K562 (cell line): ENCODE measurements around the gene CTNNBL1. TPM values are rescaled to one million over a fixed set of nuclear protein-coding genes. Genes with fewer than 3 reads are reported as not detected.

Source experiments
- ATAC-seq: fragments of 200-7000 bp; cut with Tn5 transposase; 3 replicates; pipeline ENCODE4 v1.9.1; 2020; ENCODE audit warnings: moderate library complexity
- BruUV-seq: library from RNA; stranded (reverse); fragments of 400-500 nt; replicated peaks from 2 replicates; lab custom pipeline; 2021; lab: Mats Ljungman, UMichigan
- CTCF ChIA-PET: fragments of 300-600 bp; formaldehyde crosslinking; extraction: SDS; loops from one replicate; lab custom pipeline; 2021; ENCODE audit warnings: low intra/inter-chr PET ratio; lab: Yijun Ruan, JAX
- POLR2A ChIA-PET: fragments of 300-600, 350-650 bp; sonication (Branson Sonifier 250); formaldehyde crosslinking; extraction: SDS; loops from one replicate; lab custom pipeline; 2021; ENCODE audit warnings: antibody characterized with exemption, inconsistent platforms; lab: Yijun Ruan, JAX
- DNase-seq, 4 experiments: peaks; one replicate each; pipeline versions ENCODE4 v3.0.0 to v3.0.0-alpha.2; 2011 to 2018; ENCODE audit warnings: low spot score in 3 of 4, mixed read lengths in 3 of 4; ENCODE audit errors: extremely low read depth in 1 of 4
- FAIRE-seq: peaks from 2 replicates; lab custom pipeline; 2011; peaks lifted over from hg19 to GRCh38; lab: Jason Lieb, UNC
- H2AFZ ChIP-seq: 2 replicates; pipeline ENCODE4 v1.6.0; 2011; ENCODE audit warnings: low read depth, low read length, control low read depth, inconsistent platforms
- H3K27ac ChIP-seq: fragments of 200-600 bp; 3 replicates; pipeline ENCODE4 v1.8.0; 2011; ENCODE audit warnings: low read depth, mild to moderate bottlenecking, control low read depth, inconsistent platforms, low read length, moderate library complexity, mixed read lengths; ENCODE audit errors: extremely low read depth
- H3K27me3 ChIP-seq, 2 experiments: fragments of 300-600 bp in 1 of 2; 2 replicates in 1 of 2; 3 replicates in 1 of 2; pipeline versions ENCODE4 v1.6.0 to v1.8.0; 2011; ENCODE audit warnings: inconsistent platforms in 2 of 2, low read length in 2 of 2, mild to moderate bottlenecking in 1 of 2, mixed read lengths in 1 of 2, moderate library complexity in 1 of 2; ENCODE audit not compliant: control insufficient read depth in 2 of 2, insufficient read depth in 2 of 2
- H3K36me3 ChIP-seq: fragments of 300-600 bp; 3 replicates; pipeline ENCODE4 v1.8.0; 2011; ENCODE audit warnings: mild to moderate bottlenecking, low read length, inconsistent platforms; ENCODE audit not compliant: control insufficient read depth, insufficient read depth
- H3K4me1 ChIP-seq, 2 experiments: fragments of 200-600 bp in 1 of 2; replicated peaks in 1 of 2; 2 replicates in 1 of 2; 3 replicates in 1 of 2; pipeline versions ENCODE4 v1.5.1 to v1.8.0; 2011; ENCODE audit warnings: inconsistent platforms in 2 of 2, low read length in 2 of 2, mild to moderate bottlenecking in 1 of 2, mixed read lengths in 1 of 2, moderate library complexity in 1 of 2; ENCODE audit not compliant: control insufficient read depth in 2 of 2, insufficient read depth in 2 of 2
- H3K4me2 ChIP-seq: 2 replicates; pipeline ENCODE4 v1.6.1; 2011; ENCODE audit warnings: low read length, control low read depth, inconsistent platforms, mixed read lengths; ENCODE audit not compliant: insufficient read depth
- H3K4me3 ChIP-seq: fragments of 200-600 bp; sonication (generic), shearing (Covaris generic); 2 replicates; pipeline ENCODE4 v1.5.1; 2016; ENCODE audit warnings: control low read depth, inconsistent platforms
- H3K79me2 ChIP-seq: fragments of 200-600 bp; 3 replicates; pipeline ENCODE4 v1.8.0; 2011; ENCODE audit warnings: low read length, inconsistent platforms; ENCODE audit not compliant: control insufficient read depth, insufficient read depth
- H3K9ac ChIP-seq, 2 experiments: 2 replicates each; pipeline versions ENCODE4 v1.6.0 to v1.6.1; 2011; ENCODE audit warnings: low read depth in 2 of 2, low read length in 2 of 2, control low read depth in 1 of 2, inconsistent platforms in 1 of 2, mild to moderate bottlenecking in 1 of 2, mixed read lengths in 1 of 2; ENCODE audit not compliant: insufficient read depth in 1 of 2
- H3K9me1 ChIP-seq: one replicate; pipeline ENCODE4 v1.6.0; 2011; ENCODE audit warnings: inconsistent platforms, mild to moderate bottlenecking, low read length, moderate library complexity; ENCODE audit not compliant: control insufficient read depth, insufficient read depth
- H3K9me3 ChIP-seq: replicated peaks from 2 replicates; pipeline ENCODE4 v1.5.1; 2011; ENCODE audit warnings: low read depth, low read length, inconsistent platforms; ENCODE audit not compliant: control insufficient read depth, insufficient read depth
- H4K20me1 ChIP-seq: replicated peaks from 2 replicates; pipeline ENCODE4 v1.6.1; 2011; ENCODE audit warnings: low read length, inconsistent platforms, mixed read lengths; ENCODE audit not compliant: control insufficient read depth, insufficient read depth
- BDP1 ChIP-seq: IDR thresholded peaks from 3 replicates; pipeline ENCODE4 v1.6.1; 2011; ENCODE audit not compliant: insufficient read length, insufficient read depth
- CLOCK ChIP-seq: fragments of 250-450 bp; sonication (Bioruptor Pico); IDR thresholded peaks from 2 replicates; pipeline ENCODE4 v1.4.0; 2020; ENCODE audit warnings: mild to moderate bottlenecking, moderate library complexity, borderline replicate concordance
- CXXC5 ChIP-seq: fragments of 250-450 bp; sonication (Bioruptor Pico); IDR thresholded peaks from 2 replicates; pipeline ENCODE4 v1.8.0; 2022; ENCODE audit warnings: inconsistent platforms, mild to moderate bottlenecking, moderate library complexity
- ELK1 ChIP-seq: sonication (generic); formaldehyde crosslinking; IDR thresholded peaks from 2 replicates; pipeline ENCODE4 v1.8.1; 2022; ENCODE audit warnings: missing genetic modification reagents
- GTF2E2 ChIP-seq: fragments of 200-800 bp; sonication (Bioruptor generic); IDR thresholded peaks from 2 replicates; pipeline ENCODE4 v1.6.1; 2016; ENCODE audit warnings: missing genetic modification characterization, missing compliant biosample characterization
- NELFE ChIP-seq: IDR thresholded peaks from 2 replicates; pipeline ENCODE4 v1.6.1; 2011; ENCODE audit warnings: mild to moderate bottlenecking; ENCODE audit not compliant: insufficient read depth, insufficient read length
- PHF21A ChIP-seq: fragments of 450-650 bp; IDR thresholded peaks from 2 replicates; pipeline ENCODE4 v1.6.1; 2017; ENCODE audit warnings: low read depth, borderline replicate concordance
- PHF8 ChIP-seq: fragments of 200-600 bp; sonication (generic); IDR thresholded peaks from 2 replicates; pipeline ENCODE4 v1.6.1; 2012; ENCODE audit warnings: mixed run types, mild to moderate bottlenecking, inconsistent platforms, low read length, moderate library complexity, borderline replicate concordance
- VEZF1 ChIP-seq: fragments of 200-800 bp; sonication (Bioruptor generic); IDR thresholded peaks from 2 replicates; pipeline ENCODE4 v1.6.1; 2017; ENCODE audit warnings: missing genetic modification characterization, missing compliant biosample characterization
- ZNF41 ChIP-seq: fragments of 250-450 bp; sonication (Bioruptor Pico); conservative IDR thresholded peaks from 2 replicates; pipeline ENCODE4 v1.4.0; 2020; ENCODE audit warnings: mild to moderate bottlenecking
- ZNF436 ChIP-seq: fragments of 250-450, 450-650 bp; sonication (Bioruptor Pico); formaldehyde crosslinking; IDR thresholded peaks from 2 replicates; pipeline ENCODE4 v1.7.0; 2020; ENCODE audit warnings: mild to moderate bottlenecking
- WGBS: fragments of 100-300 bp; shearing (Covaris generic); methylation state at CpG from one replicate; pipeline ENCODE4 v1.1.6; 2016; ENCODE audit warnings: low coverage, mixed read lengths; ENCODE audit not compliant: insufficient coverage; ENCODE audit errors: missing lambda C conversion rate; 5-methylcytosine and 5-hydroxymethylcytosine counted together
- in situ Hi-C: fragments of 300-500 bp; cut with MboI; formaldehyde crosslinking; loops from 4 replicates; pipeline ENCODE4 v1.15.0; 2018; ENCODE audit warnings: inconsistent platforms, mixed read lengths
- intact Hi-C: fragments of 100-400 bp; cut with micrococcal nuclease; formaldehyde crosslinking; loops from 2 replicates; pipeline ENCODE4 v1.14.2; 2022
- polyA plus RNA-seq, 8 experiments: library from polyadenylated mRNA; depleted of rRNA in 4 of 8; stranded (reverse) in 5 of 8; unstranded in 3 of 8; fragments of >200 nt; fragmentation: Nextera tagmentation in 2 of 8; fragmentation: Illumina TruSeq in 1 of 8; extraction: Ambion mirVana in 2 of 8; extraction: Trizol in 1 of 8; gene quantifications; 2 replicates each; pipeline versions ENCODE4 v1.2.1 to v1.2.3, GENCODE V29; 2011 to 2014; ENCODE audit warnings: inconsistent platforms in 1 of 8, missing spikeins in 1 of 8
- total RNA-seq, 7 experiments: library from RNA; depleted of rRNA in 6 of 7; stranded (reverse); fragments of >200 nt in 6 of 7; fragmentation: Illumina TruSeq in 2 of 7; extraction: Trizol in 2 of 7; gene quantifications; 2 replicates each; pipeline versions ENCODE4 v1.2.1 to v1.2.3, GENCODE V29; 2011 to 2021; ENCODE audit warnings: low replicate concordance in 1 of 7

The CTNNBL1 gene
- total and polyA plus RNA-seq, 9 of the 15 experiments (the other 6 are each of a cell fraction or from before 2014, with no cell fraction given), result 32.4 to 85.6 (median 43.6) TPM

- Histone ChIP-seq H3K9me3 (no peaks in the 10 kb centered on the region), H3K9ac (no peak overlapping the region), H3K36me3 (peaks cover 17% of the 10 kb centered on the region; the same call in 2 of the 3 replicates), H3K4me3 (no peak overlapping the region), H3K4me1 (no peaks in the 10 kb centered on the region; a peak in 1 of 5 replicates), H2AFZ (no peak overlapping the region), H3K79me2 (no peaks in the 10 kb centered on the region), H3K27me3 (no peaks in the 10 kb centered on the region), H3K9me1 (no peaks in the 10 kb centered on the region), H4K20me1 (no peaks in the 10 kb centered on the region), H3K4me2 (no peak overlapping the region), H3K27ac (no peak overlapping the region)
- no TSS peak for BruUV-seq
- intact Hi-C loops, result no loop called here
- in situ Hi-C loops, result no loop called here
- WGBS, result 81% methylated on average over 16 of the region's 16 CpGs
- no peak for DNase-seq
- ATAC-seq, result no peak
- POLR2A ChIA-PET, result no interaction called here
- no peak for FAIRE-seq
- CTCF ChIA-PET, result no interaction called here
- no peak for TF ChIP-seq VEZF1 (CRISPR knock-in tag)
- no peak for TF ChIP-seq CLOCK (CRISPR knock-in tag)
- no peak for TF ChIP-seq ZNF41 (CRISPR knock-in tag)
- no peak for TF ChIP-seq BDP1
- TF ChIP-seq CXXC5 (CRISPR knock-in tag), result no peak
- no peak for TF ChIP-seq GTF2E2 (tag)
- TF ChIP-seq PHF8, result no peak
- no peak for TF ChIP-seq ELK1
- no peak for TF ChIP-seq PHF21A
- TF ChIP-seq NELFE, result no peak
- TF ChIP-seq ZNF436 (CRISPR knock-in tag), result no peak
These were observed 111.0 kb downstream of the CTNNBL1 start for GRCh38 chr20:37804584-37805566.
